GM12878 (cell line): ENCODE results near the gene KLF9.

ENCODE experiments used
- ATF2 ChIP-seq: IDR thresholded peaks from 2 replicates; pipeline ENCODE4 v1.6.1; 2012; ENCODE audit warnings: low read length, inconsistent platforms
- BCL11A ChIP-seq: IDR thresholded peaks from 2 replicates; pipeline ENCODE4 v1.6.1; 2011; ENCODE audit warnings: low read depth, low read length
- CBX3 ChIP-seq: fragments of 200-600 bp; sonication (generic); IDR thresholded peaks from 2 replicates; pipeline ENCODE4 v1.6.1; 2016; ENCODE audit warnings: low read depth, borderline replicate concordance
- CTCF ChIP-seq, 3 experiments: IDR thresholded peaks in 2 of 3; conservative IDR thresholded peaks in 1 of 3; 2 replicates each; pipeline ENCODE4 v1.5.1; 2011; ENCODE audit warnings: low read depth in 3 of 3, low read length in 3 of 3, mild to moderate bottlenecking in 3 of 3, control low read depth in 2 of 3, moderate library complexity in 2 of 3, inconsistent platforms in 1 of 3, mixed read lengths in 1 of 3; ENCODE audit not compliant: control insufficient read depth in 2 of 3, insufficient read depth in 1 of 3; ENCODE audit errors: extremely low read depth in 1 of 3
- EP300 ChIP-seq, 2 experiments: fragments of 150-350 bp in 1 of 2; IDR thresholded peaks; 2 replicates each; pipeline ENCODE4 v1.6.1; 2011 to 2012; ENCODE audit warnings: low read depth in 2 of 2, low read length in 2 of 2, borderline replicate concordance in 1 of 2, improper control_type of control experiment in 1 of 2, inconsistent platforms in 1 of 2; ENCODE audit not compliant: control insufficient read depth in 1 of 2
- MYC ChIP-seq: IDR thresholded peaks from 2 replicates; pipeline ENCODE4 v1.6.1; 2011; ENCODE audit warnings: mild to moderate bottlenecking, low read length, moderate library complexity, inconsistent platforms; ENCODE audit not compliant: insufficient read depth, insufficient replicate concordance, insufficient read length, severe bottlenecking
- RCOR1 ChIP-seq: conservative IDR thresholded peaks from 2 replicates; pipeline ENCODE4 v1.6.1; 2012; ENCODE audit warnings: low read depth, low read length, improper control_type of control experiment
- RFX5 ChIP-seq: IDR thresholded peaks from 2 replicates; pipeline ENCODE4 v1.6.1; 2011; ENCODE audit warnings: low read depth, low read length, improper control_type of control experiment
- SIN3A ChIP-seq: IDR thresholded peaks from 2 replicates; pipeline ENCODE4 v1.6.1; 2012; ENCODE audit warnings: low read depth, low read length, improper control_type of control experiment
- SP1 ChIP-seq: IDR thresholded peaks from one replicate; pipeline ENCODE4 v1.6.1; 2011; ENCODE audit warnings: low read depth, low read length
- TCF7 ChIP-seq: IDR thresholded peaks from 2 replicates; pipeline ENCODE4 v1.6.1; 2014; ENCODE audit warnings: antibody characterized with exemption, borderline replicate concordance
- ZBTB40 ChIP-seq: fragments of 450-650 bp; IDR thresholded peaks from 2 replicates; pipeline ENCODE4 v1.6.1; 2016; ENCODE audit warnings: mild to moderate bottlenecking, moderate library complexity, borderline replicate concordance
- ZNF274 ChIP-seq: IDR thresholded peaks from one replicate; pipeline ENCODE4 v1.8.0; 2011; ENCODE audit not compliant: insufficient read length, insufficient read depth

- TF ChIP-seq MYC = no peak
- peak; percentile 43 to 47 (median 45); a peak in 5 of 6 replicates for TF ChIP-seq CTCF (IDR thresholded peaks at IDR 0.05 in 2 of 3, conservative IDR thresholded peaks at IDR 0.05 in 1 of 3; ENCODE audit: control insufficient read depth in 2 of 3, extremely low read depth in 1 of 3, insufficient read depth in 1 of 3, low read depth in 3 of 3, low read length in 3 of 3)
- TF ChIP-seq RCOR1 = no peak
- no peak for TF ChIP-seq TCF7
- TF ChIP-seq RFX5 = no peak
- TF ChIP-seq CBX3 = no peak
- TF ChIP-seq EP300 (IDR thresholded peaks at IDR 0.05; ENCODE audit: borderline replicate concordance in 1 of 2, control insufficient read depth in 1 of 2, low read depth in 2 of 2, low read length in 2 of 2) = no peak
- TF ChIP-seq ZBTB40 = no peak
- no peak for TF ChIP-seq SIN3A
- TF ChIP-seq SP1 = no peak
- TF ChIP-seq BCL11A = no peak
- TF ChIP-seq ZNF274 = no peak
- no peak for TF ChIP-seq ATF2
Measured at GRCh38 chr9:70352802-70353201, 61.7 kb downstream of the KLF9 start.
